ENCODE measurements around the gene PEX12. TPM values are rescaled to one million over a fixed set of nuclear protein-coding genes. Genes with fewer than 3 reads are reported as not detected.

The PEX12 gene
- total RNA-seq, 1 donor from 2014 or later, result 2.9 TPM

- TF ChIP-seq POLR2A (IDR thresholded peaks at IDR 0.05), result no peak
- no peaks in the 10 kb centered on the region for H3K36me3 ChIP-seq
Measured at GRCh38 chr17:35578929-35579432, 610 bp upstream of the PEX12 start.

DNA sequence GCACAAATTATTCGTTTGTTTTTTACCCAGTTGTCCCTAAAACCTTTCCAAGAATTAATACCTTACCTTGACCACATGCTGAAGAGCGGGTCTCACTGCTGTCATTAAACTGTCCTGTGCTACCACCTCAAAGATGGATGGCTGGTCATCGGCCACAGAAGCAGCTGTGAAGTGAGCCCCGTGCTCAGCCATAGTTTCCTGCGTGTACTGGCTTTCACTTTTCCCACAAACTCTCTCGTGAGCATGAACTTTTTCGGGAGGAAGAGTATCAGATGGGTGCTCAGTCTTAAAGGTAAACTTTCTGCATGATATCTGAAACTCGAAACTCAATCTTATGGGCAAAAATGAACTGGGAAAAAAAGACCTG, 558 bp downstream of the PEX12 start:
- intact Hi-C loops (cut with DNase I), result no loop called here
- peak overlapping the region; percentile 84 for H3K27ac ChIP-seq
- TF ChIP-seq POLR2AphosphoS5 (IDR thresholded peaks at IDR 0.05; ENCODE audit: insufficient read depth in 1 of 2, low read depth in 1 of 2), result no peak
- TF ChIP-seq POLR2A (IDR thresholded peaks at IDR 0.05), result no peak
- TF ChIP-seq, protein P1, sequence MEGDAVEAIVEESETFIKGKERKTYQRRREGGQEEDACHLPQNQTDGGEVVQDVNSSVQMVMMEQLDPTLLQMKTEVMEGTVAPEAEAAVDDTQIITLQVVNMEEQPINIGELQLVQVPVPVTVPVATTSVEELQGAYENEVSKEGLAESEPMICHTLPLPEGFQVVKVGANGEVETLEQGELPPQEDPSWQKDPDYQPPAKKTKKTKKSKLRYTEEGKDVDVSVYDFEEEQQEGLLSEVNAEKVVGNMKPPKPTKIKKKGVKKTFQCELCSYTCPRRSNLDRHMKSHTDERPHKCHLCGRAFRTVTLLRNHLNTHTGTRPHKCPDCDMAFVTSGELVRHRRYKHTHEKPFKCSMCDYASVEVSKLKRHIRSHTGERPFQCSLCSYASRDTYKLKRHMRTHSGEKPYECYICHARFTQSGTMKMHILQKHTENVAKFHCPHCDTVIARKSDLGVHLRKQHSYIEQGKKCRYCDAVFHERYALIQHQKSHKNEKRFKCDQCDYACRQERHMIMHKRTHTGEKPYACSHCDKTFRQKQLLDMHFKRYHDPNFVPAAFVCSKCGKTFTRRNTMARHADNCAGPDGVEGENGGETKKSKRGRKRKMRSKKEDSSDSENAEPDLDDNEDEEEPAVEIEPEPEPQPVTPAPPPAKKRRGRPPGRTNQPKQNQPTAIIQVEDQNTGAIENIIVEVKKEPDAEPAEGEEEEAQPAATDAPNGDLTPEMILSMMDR (IDR thresholded peaks at IDR 0.05), result no peak
- H3K27me3 ChIP-seq, result no peaks in the 10 kb centered on the region
- peaks cover 16% of the 10 kb centered on the region for H3K4me1 ChIP-seq
- no peaks in the 10 kb centered on the region for H3K9me3 ChIP-seq
- no peak for DNase-seq (ENCODE audit: extremely low spot score in 2 of 2)
- no peaks in the 10 kb centered on the region for H3K36me3 ChIP-seq
- peak overlapping the region; percentile 67 to 84 for H3K4me3 ChIP-seq

More at GRCh38 chr17:35578929-35579432, 610 bp upstream of the PEX12 start:
- intact Hi-C loops (cut with DNase I), result no loop called here
- Histone ChIP-seq H3K4me1 (peaks cover 16% of the 10 kb centered on the region), H3K9me3 (no peaks in the 10 kb centered on the region), H3K27ac (peak overlapping the region; percentile 84), H3K27me3 (no peaks in the 10 kb centered on the region), H3K4me3 (peak overlapping the region; percentile 67 to 84)
- no peak for DNase-seq (ENCODE audit: extremely low spot score in 2 of 2)

GRCh38 chr17:35575759-35576158, 2.6 kb downstream of the PEX12 start:
- TF ChIP-seq, protein P1 (IDR thresholded peaks at IDR 0.05), result no peak
- TF ChIP-seq POLR2AphosphoS5 (IDR thresholded peaks at IDR 0.05; ENCODE audit: insufficient read depth in 1 of 2, low read depth in 1 of 2) (no peak), POLR2A (IDR thresholded peaks at IDR 0.05) (no peak)
- H3K36me3 ChIP-seq, result no peaks in the 10 kb centered on the region
- H3K4me1 ChIP-seq, result peaks cover 16% of the 10 kb centered on the region
- intact Hi-C loops (cut with DNase I), result no loop called here
- no peak overlapping the region for H3K4me3 ChIP-seq
- H3K27ac ChIP-seq, result no peak overlapping the region
- no peak for DNase-seq (ENCODE audit: extremely low spot score in 2 of 2)
- no peaks in the 10 kb centered on the region for H3K27me3 ChIP-seq
- no peaks in the 10 kb centered on the region for H3K9me3 ChIP-seq

- Histone ChIP-seq H3K4me1 (peaks cover 24% of the 10 kb centered on the region), H3K4me3 (no peak overlapping the region), H3K9me3 (no peaks in the 10 kb centered on the region), H3K36me3 (no peaks in the 10 kb centered on the region), H3K27ac (no peak overlapping the region), H3K27me3 (no peaks in the 10 kb centered on the region)
- intact Hi-C loops (cut with DNase I), result no loop called here
- TF ChIP-seq POLR2A (IDR thresholded peaks at IDR 0.05) (no peak), POLR2AphosphoS5 (IDR thresholded peaks at IDR 0.05; ENCODE audit: insufficient read depth in 1 of 2, low read depth in 1 of 2) (no peak)
- TF ChIP-seq, protein P1 (IDR thresholded peaks at IDR 0.05), result no peak
- no peak for DNase-seq (ENCODE audit: extremely low spot score in 2 of 2)
Measured at GRCh38 chr17:35569405-35569804, 9.0 kb downstream of the PEX12 start.

- Histone ChIP-seq H3K4me1 (peaks cover 24% of the 10 kb centered on the region), H3K27me3 (no peaks in the 10 kb centered on the region), H3K9me3 (no peaks in the 10 kb centered on the region), H3K4me3 (peak overlapping the region; percentile 64 to 83), H3K27ac (peak overlapping the region; percentile 42), H3K36me3 (no peaks in the 10 kb centered on the region)
- no peak for DNase-seq (ENCODE audit: extremely low spot score in 2 of 2)
- TF ChIP-seq POLR2A (IDR thresholded peaks at IDR 0.05) (no peak), POLR2AphosphoS5 (IDR thresholded peaks at IDR 0.05; ENCODE audit: insufficient read depth in 1 of 2, low read depth in 1 of 2) (no peak)
- TF ChIP-seq, protein P1 (IDR thresholded peaks at IDR 0.05), result no peak
- intact Hi-C loops (cut with DNase I), result no loop called here
Measured at GRCh38 chr17:35568561-35568960, 9.8 kb downstream of the PEX12 start.
